ENCODE data around the gene SCRN1.

DNA sequence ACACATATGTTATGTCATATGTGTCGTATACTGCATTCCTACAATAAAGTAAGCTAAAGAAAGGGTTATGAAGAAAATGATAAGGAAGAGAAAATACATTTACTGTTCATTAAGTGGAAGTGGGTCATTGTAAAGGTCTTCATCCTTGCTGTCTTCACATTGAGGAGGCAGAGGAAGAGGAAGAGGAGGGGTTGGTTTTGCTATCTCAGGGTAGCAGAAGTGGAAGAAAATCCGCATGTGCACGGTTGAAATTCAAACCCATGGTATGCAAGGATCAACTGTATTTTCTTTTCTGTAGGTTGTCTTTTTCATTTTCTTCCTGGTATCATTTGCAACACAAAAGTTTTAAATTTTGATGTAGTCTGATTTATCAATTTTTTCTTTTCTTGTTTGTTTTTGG lies 44.9 kb upstream of the SCRN1 start:
- TF ChIP-seq, protein P1, sequence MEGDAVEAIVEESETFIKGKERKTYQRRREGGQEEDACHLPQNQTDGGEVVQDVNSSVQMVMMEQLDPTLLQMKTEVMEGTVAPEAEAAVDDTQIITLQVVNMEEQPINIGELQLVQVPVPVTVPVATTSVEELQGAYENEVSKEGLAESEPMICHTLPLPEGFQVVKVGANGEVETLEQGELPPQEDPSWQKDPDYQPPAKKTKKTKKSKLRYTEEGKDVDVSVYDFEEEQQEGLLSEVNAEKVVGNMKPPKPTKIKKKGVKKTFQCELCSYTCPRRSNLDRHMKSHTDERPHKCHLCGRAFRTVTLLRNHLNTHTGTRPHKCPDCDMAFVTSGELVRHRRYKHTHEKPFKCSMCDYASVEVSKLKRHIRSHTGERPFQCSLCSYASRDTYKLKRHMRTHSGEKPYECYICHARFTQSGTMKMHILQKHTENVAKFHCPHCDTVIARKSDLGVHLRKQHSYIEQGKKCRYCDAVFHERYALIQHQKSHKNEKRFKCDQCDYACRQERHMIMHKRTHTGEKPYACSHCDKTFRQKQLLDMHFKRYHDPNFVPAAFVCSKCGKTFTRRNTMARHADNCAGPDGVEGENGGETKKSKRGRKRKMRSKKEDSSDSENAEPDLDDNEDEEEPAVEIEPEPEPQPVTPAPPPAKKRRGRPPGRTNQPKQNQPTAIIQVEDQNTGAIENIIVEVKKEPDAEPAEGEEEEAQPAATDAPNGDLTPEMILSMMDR (conservative IDR thresholded peaks at IDR 0.05; ENCODE audit: low read depth, low read length): no peak
- no peak for TF ChIP-seq EZH2 (IDR thresholded peaks at IDR 0.05; ENCODE audit: low read length, unreplicated experiment)
